OCI-LY1 (cell line): Measurements from ENCODE around the gene ARMCX2.

Experiments used
- CTCF ChIP-seq: fragments of 200-600 bp; sonication (generic), shearing (Covaris generic); IDR thresholded peaks from 2 replicates; pipeline ENCODE4 v1.5.1; 2017; ENCODE audit warnings: mild to moderate bottlenecking, antibody characterized with exemption, low read length, moderate library complexity, mixed read lengths
- EZH2 ChIP-seq: fragments of 200-600 bp; sonication (generic), shearing (Covaris generic); IDR thresholded peaks from 2 replicates; pipeline ENCODE4 v1.8.0; 2017; ENCODE audit warnings: borderline replicate concordance, mixed run types, mild to moderate bottlenecking, antibody characterized with exemption, low read length, moderate library complexity, mixed read lengths

GRCh38 chrX:101677028-101677427 is 17.4 kb upstream of the ARMCX2 start:
- TF ChIP-seq CTCF (no peak), EZH2 (no peak)
